Measurements from ENCODE around the gene DCAF7. TPM values are rescaled to one million over a fixed set of nuclear protein-coding genes. Genes with fewer than 3 reads are reported as not detected.

The DCAF7 gene
- total RNA-seq, 1 experiment from 2014 or later, result 144 TPM

- TF ChIP-seq ATF3 (IDR thresholded peaks at IDR 0.05) (no peak), ZFX (IDR thresholded peaks at IDR 0.05) (no peak), SP1 (IDR thresholded peaks at IDR 0.05; ENCODE audit: low read depth) (no peak)
These were observed 81.3 kb downstream of the DCAF7 start (continued) for GRCh38 chr17:63631626-63632025.

- Histone ChIP-seq H3K79me2 (ENCODE audit: insufficient read depth, low read length) (no peaks in the 10 kb centered on the region), H3K36me3 (ENCODE audit: control insufficient read depth in 1 of 2, insufficient read depth in 2 of 2, low read length in 2 of 2) (no peaks in the 10 kb centered on the region), H3K4me1 (ENCODE audit: control insufficient read depth in 1 of 2, insufficient read depth in 2 of 2, low read length in 2 of 2) (no peaks in the 10 kb centered on the region), H3K9me3 (ENCODE audit: control insufficient read depth in 1 of 2, insufficient read depth in 1 of 2, low read depth in 1 of 2, low read length in 2 of 2) (no peaks in the 10 kb centered on the region), H3K27me3 (ENCODE audit: insufficient read depth, low read length) (no peaks in the 10 kb centered on the region), H3K27ac (ENCODE audit: low read depth, low read length) (no peak overlapping the region), H2AFZ (ENCODE audit: low read depth, low read length, poor library complexity, severe bottlenecking) (no peak overlapping the region), H4K20me1 (ENCODE audit: insufficient read depth) (no peaks in the 10 kb centered on the region), H3K4me3 (replicated peaks in 1 of 2; ENCODE audit: low read depth in 1 of 2, low read length in 2 of 2) (no peak overlapping the region), H3K9me2 (ENCODE audit: insufficient read depth) (no peaks in the 10 kb centered on the region), H3K4me2 (ENCODE audit: low read length) (no peak overlapping the region), H3K9ac (ENCODE audit: low read length) (no peak overlapping the region)
- intact Hi-C loops (cut with micrococcal nuclease), result no loop called here
- TSS peak; percentile 16 for BruUV-seq (replicated peaks)
- ATAC-seq (no peak), DNase-seq (ENCODE audit: low read depth, low spot score) (no peak)
- ChIA-PET POLR2A (interaction anchor here (0.7 kb wide), 1 partner anchor 65 kb away, joined by 3 read pairs; no protein-coding TSS in a partner anchor), CTCF (interaction anchor here (1.1 to 2.5 kb wide), 2 partner anchors 22 to 208 kb away, joined by 4 to 8 read pairs; no protein-coding TSS in a partner anchor), RAD21 (ENCODE audit: low non-redundant PET in 1 of 2, low total read pairs in 2 of 2, uncharacterized antibody in 2 of 2, unreplicated experiment in 2 of 2) (no interaction called here)
- TF ChIP-seq EZH2phosphoT487 (IDR thresholded peaks at IDR 0.05; ENCODE audit: borderline replicate concordance) (no peak), YY1 (IDR thresholded peaks at IDR 0.05; ENCODE audit: extremely low read depth, insufficient replicate concordance, low read depth, low read length) (no peak), POLR2AphosphoS5 (IDR thresholded peaks at IDR 0.05; ENCODE audit: low read depth, low read length) (no peak), CBX3 (IDR thresholded peaks at IDR 0.05; ENCODE audit: low read depth) (no peak), REST (IDR thresholded peaks at IDR 0.05; ENCODE audit: low read depth) (no peak), EZH2 (IDR thresholded peaks at IDR 0.05) (no peak), POLR2A (IDR thresholded peaks at IDR 0.05; ENCODE audit: borderline replicate concordance, extremely low read depth, insufficient read depth, insufficient read length) (no peak), FOSL1 (IDR thresholded peaks at IDR 0.05; ENCODE audit: low read depth) (no peak), CEBPB (IDR thresholded peaks at IDR 0.05; ENCODE audit: low read depth) (no peak), MAX (IDR thresholded peaks at IDR 0.05) (no peak)
These were observed 83.5 kb downstream of the DCAF7 start for GRCh38 chr17:63633742-63634141.
